ENCODE results near the gene GRPEL2. TPM values are rescaled to one million over a fixed set of nuclear protein-coding genes. Genes with fewer than 3 reads are reported as not detected.

GRPEL2 gene
- polyA plus RNA-seq, 1 experiment: 21.6 TPM

DNA sequence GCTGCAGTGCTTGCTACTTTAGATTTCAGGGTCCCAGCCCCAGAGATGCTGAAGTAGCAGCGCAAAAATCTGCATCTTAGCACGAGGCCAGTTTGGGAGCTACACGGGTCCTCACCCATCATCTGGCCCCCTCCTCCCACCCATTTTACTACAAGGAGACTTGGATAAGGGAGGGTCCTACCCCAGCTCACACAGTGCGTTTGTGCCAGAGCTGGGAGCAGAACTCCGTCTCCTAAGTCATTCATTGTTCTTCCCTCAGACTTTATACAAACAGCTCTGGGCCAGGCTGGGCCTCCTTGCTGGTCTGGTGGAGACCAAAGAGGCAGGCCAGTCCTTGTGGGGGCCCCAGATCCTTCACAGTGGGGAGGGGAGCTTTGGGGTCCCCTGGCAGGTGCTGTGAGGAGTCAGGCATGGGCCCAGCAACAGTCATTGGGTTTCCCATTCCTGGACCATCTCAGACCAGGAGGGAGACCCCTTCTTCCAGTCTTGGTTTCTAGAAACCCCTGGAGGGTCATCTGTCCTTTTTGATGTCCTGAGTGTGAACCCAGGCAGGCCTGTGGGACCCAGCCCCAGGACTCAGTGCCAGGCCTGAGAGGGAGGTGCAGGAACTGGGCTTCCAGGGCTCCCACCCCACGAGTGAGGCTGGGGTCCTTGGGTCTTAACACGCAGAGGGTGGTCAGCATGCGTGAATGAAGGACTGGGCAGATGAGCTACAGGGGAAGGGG, 36.1 kb downstream of the GRPEL2 start:
- no peak for DNase-seq (ENCODE audit: low read depth, low spot score)
- ChIA-PET CTCF (interaction anchor here (0.6 to 8.1 kb wide), 29 partner anchors 9 to 240 kb away, joined by 3 to 138 read pairs (median 8); partner anchors contain the start of genes ABLIM3, CSNK1A1 and PCYOX1L), POLR2A (interaction anchor here (0.9 to 1.9 kb wide), 7 partner anchors 23 to 57 kb away, joined by 3 to 5 read pairs (median 4); no protein-coding TSS in a partner anchor)
- Histone ChIP-seq H3K27ac (ENCODE audit: low read depth, low read length) (no peak overlapping the region), H3K4me3 (ENCODE audit: low read depth, low read length) (no peak overlapping the region), H3K9me3 (ENCODE audit: control insufficient read depth, insufficient read depth, low read length) (no peaks in the 10 kb centered on the region), H3K27me3 (ENCODE audit: control insufficient read depth, insufficient read depth, low read length) (no peaks in the 10 kb centered on the region)
- TF ChIP-seq, protein P1, sequence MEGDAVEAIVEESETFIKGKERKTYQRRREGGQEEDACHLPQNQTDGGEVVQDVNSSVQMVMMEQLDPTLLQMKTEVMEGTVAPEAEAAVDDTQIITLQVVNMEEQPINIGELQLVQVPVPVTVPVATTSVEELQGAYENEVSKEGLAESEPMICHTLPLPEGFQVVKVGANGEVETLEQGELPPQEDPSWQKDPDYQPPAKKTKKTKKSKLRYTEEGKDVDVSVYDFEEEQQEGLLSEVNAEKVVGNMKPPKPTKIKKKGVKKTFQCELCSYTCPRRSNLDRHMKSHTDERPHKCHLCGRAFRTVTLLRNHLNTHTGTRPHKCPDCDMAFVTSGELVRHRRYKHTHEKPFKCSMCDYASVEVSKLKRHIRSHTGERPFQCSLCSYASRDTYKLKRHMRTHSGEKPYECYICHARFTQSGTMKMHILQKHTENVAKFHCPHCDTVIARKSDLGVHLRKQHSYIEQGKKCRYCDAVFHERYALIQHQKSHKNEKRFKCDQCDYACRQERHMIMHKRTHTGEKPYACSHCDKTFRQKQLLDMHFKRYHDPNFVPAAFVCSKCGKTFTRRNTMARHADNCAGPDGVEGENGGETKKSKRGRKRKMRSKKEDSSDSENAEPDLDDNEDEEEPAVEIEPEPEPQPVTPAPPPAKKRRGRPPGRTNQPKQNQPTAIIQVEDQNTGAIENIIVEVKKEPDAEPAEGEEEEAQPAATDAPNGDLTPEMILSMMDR (IDR thresholded peaks at IDR 0.05; ENCODE audit: low read depth, low read length): no peak

DNA sequence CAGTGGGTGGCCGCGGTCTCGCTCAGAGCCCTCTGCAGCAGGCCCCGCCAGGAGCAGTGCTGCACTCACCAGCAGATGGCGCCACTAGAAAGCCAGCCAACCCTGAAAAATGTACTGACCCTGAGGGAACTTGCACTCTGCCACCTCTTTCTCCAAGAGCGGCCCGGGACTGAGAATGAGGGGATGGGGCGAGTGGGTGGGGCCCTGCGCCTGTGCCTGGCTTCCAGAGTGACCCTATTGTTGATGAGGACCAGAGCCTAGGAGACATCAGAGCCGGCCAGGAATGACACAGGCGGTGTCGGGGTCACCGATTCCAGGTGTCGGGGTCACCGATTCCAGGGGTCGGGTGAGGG, 36.7 kb downstream of the GRPEL2 start:
- DNase-seq (ENCODE audit: low read depth, low spot score): no peak
- Histone ChIP-seq H3K9me3 (ENCODE audit: control insufficient read depth, insufficient read depth, low read length) (no peaks in the 10 kb centered on the region), H3K27me3 (ENCODE audit: control insufficient read depth, insufficient read depth, low read length) (no peaks in the 10 kb centered on the region), H3K27ac (ENCODE audit: low read depth, low read length) (no peak overlapping the region), H3K4me3 (ENCODE audit: low read depth, low read length) (no peak overlapping the region)
- CTCF ChIA-PET: interaction anchor here (0.6 to 8.1 kb wide), 33 partner anchors 8 to 241 kb away, joined by 3 to 138 read pairs (median 6); partner anchors contain the start of genes ABLIM3, CSNK1A1 and PCYOX1L
- POLR2A ChIA-PET: interaction anchor here (0.7 to 1.9 kb wide), 10 partner anchors 22 to 57 kb away, joined by 3 to 7 read pairs (median 4); no protein-coding TSS in a partner anchor
- TF ChIP-seq, protein P1 (IDR thresholded peaks at IDR 0.05; ENCODE audit: low read depth, low read length): peak; percentile 96

DNA sequence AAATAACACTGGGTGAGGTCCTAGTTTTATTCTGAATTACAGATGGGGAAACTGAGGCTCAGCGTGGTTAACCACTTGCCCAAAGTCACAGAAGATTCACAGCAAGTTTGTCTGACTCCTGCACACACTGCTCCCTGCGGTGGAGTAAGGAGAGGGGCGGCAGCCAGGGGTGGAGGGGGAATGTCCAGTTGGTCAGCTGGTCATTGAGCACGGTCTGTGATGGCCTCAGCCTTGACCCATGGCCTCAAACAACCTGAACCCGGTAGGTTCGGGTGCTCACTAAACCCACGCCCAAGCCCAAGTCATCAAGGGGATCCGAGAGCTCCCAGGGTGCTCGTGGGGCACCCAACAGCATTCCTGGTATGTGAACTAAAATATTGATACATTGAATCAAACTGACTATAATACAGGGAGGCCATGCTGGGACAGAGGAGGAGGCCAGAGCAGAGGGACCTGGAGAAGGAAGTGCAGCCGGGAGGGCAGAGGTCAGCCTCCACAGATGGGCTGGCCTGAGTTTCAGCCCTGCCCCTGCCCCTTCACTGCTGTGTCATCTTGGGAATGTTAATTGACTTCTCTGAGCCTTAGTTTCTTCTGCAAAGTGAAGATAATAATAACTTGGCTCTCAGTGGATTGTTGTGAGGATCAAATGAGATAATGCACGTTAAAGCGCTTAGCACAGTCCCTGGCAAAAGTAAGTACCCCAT, 37.4 kb downstream of the GRPEL2 start:
- POLR2A ChIA-PET: interaction anchor here (0.7 to 1.9 kb wide), 8 partner anchors 22 to 50 kb away, joined by 3 to 7 read pairs (median 4); no protein-coding TSS in a partner anchor
- DNase-seq (ENCODE audit: low read depth, low spot score): no peak

DNA sequence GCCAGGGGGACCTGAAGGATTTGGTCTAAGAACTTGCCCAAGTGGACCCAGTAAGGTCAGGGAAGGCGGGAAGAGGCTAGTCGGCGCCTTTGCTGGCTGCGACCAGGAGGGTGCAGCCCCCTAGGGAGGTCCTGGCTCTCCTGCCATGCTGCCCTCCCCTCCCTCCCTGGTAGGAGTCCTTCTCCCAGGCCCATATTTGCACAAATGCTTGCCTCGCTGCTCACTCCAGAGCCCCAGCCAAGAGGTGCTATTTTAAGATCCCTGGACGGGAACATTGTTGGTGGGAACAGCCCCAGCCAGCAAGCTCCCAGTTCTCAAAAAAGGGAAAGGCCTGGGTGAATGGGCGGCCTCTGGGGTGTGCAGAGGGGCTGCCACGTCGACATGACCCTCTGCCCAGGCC, 38.1 kb downstream of the GRPEL2 start:
- ChIA-PET POLR2A (interaction anchor here (1.5 kb wide), 1 partner anchor 50 kb away, joined by 16 read pairs; no protein-coding TSS in a partner anchor), CTCF (interaction anchor here (1.4 to 8.1 kb wide), 7 partner anchors 12 to 179 kb away, joined by 6 to 138 read pairs (median 11); no protein-coding TSS in a partner anchor)
- Histone ChIP-seq H3K27me3 (ENCODE audit: control insufficient read depth, insufficient read depth, low read length) (no peaks in the 10 kb centered on the region), H3K9me3 (ENCODE audit: control insufficient read depth, insufficient read depth, low read length) (peaks cover under 1% of the 10 kb centered on the region; the same call in 1 of the 2 replicates), H3K4me3 (ENCODE audit: low read depth, low read length) (no peak overlapping the region), H3K27ac (ENCODE audit: low read depth, low read length) (no peak overlapping the region)
- no peak for DNase-seq (ENCODE audit: low read depth, low spot score)
- TF ChIP-seq, protein P1 (IDR thresholded peaks at IDR 0.05; ENCODE audit: low read depth, low read length): no peak

More for the DNA sequence above, 37.4 kb downstream of the GRPEL2 start:
- Histone ChIP-seq H3K4me3 (ENCODE audit: low read depth, low read length) (no peak overlapping the region), H3K9me3 (ENCODE audit: control insufficient read depth, insufficient read depth, low read length) (no peaks in the 10 kb centered on the region), H3K27me3 (ENCODE audit: control insufficient read depth, insufficient read depth, low read length) (no peaks in the 10 kb centered on the region), H3K27ac (ENCODE audit: low read depth, low read length) (no peak overlapping the region)
- TF ChIP-seq, protein P1 (IDR thresholded peaks at IDR 0.05; ENCODE audit: low read depth, low read length): no peak
- CTCF ChIA-PET: interaction anchor here (0.7 to 8.1 kb wide), 26 partner anchors 8 to 241 kb away, joined by 3 to 138 read pairs (median 8); partner anchors contain the start of gene ABLIM3

All from AG04450 (cell line).